ENCODE data around the gene CCDC152. TPM values are rescaled to one million over a fixed set of nuclear protein-coding genes. Genes with fewer than 3 reads are reported as not detected.

The CCDC152 gene
- total RNA-seq, 1 experiment from 2014 or later, result 11.2 TPM

DNA sequence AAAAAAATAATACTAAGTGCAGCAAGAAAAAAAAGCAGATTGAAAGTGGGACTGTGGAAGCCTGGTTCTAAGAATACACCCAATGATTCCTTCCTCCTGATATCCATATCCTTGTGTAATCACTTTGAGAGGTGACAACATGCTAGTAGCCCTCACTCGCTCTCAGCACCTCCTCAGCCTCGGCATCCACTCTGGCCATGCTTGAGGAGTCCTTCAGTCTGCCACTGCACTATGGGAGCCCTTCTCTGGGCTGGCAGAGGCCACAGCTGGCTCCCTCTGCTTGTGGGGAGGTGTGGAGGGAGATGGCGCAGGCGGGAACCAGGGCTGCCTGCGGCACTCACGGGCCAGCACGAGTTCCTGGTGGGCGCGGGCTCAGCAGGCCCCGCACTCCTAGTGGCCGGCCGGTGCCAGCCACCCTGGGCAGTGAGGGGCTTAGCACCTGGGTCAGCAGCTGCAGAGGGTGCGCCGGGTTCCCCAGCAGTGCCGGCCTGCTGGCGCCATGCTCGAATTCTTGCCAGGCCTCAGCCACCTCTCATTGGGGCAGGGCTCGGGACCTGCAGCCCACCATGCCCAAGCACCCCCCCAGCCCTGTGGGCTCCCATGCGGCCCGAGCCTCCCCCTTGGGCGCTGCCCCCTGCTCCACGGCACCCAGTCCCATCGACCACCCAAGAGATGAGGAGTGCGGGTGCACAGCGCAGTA, 79.6 kb downstream of the CCDC152 start:
- POLR2A ChIA-PET (ENCODE audit: low non-redundant PET), result interaction anchor here (0.6 kb wide), 1 partner anchor 389 kb away, joined by 3 read pairs; no protein-coding TSS in a partner anchor

DNA sequence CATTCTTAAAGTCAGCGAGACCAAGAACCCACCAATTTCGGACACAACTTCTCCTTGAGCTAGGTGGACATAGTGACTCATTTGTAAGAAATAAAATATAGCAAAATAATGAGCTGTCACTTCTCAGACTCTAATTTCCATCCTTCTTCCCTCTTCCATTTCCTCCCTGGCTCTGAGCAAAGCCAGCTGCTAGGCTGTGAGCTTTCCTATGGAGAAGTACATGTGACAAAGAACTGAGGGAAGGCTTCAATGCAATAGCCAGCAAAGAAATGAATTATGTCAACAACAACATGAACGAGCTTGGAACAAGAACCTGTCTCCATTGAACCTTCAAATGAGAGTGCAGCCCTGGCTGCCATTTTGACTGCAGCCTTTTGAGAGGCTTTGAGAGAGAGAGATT, 81.0 kb downstream of the CCDC152 start:
- H3K27ac ChIP-seq (ENCODE audit: low read depth, low read length, poor library complexity, severe bottlenecking), result no peak overlapping the region
- intact Hi-C loops (cut with micrococcal nuclease; ENCODE audit: unreplicated experiment), result no loop called here
- H3K4me3 ChIP-seq (ENCODE audit: low read depth, low read length, poor library complexity, severe bottlenecking), result no peak overlapping the region
- no peaks in the 10 kb centered on the region for H3K9me3 ChIP-seq (ENCODE audit: low read depth, low read length, poor library complexity, severe bottlenecking)
- no TSS peak for BruUV-seq (replicated peaks)
- POLR2A ChIA-PET (ENCODE audit: low non-redundant PET), result no interaction called here
- no peaks in the 10 kb centered on the region for H3K27me3 ChIP-seq (replicated peaks; ENCODE audit: insufficient read depth, low read depth, low read length, poor library complexity)
- DNase-seq (ENCODE audit: low spot score), result no peak
- no peaks in the 10 kb centered on the region for H3K36me3 ChIP-seq (ENCODE audit: insufficient read depth, low read length, poor library complexity, severe bottlenecking)
- no peaks in the 10 kb centered on the region for H3K4me1 ChIP-seq (ENCODE audit: insufficient read depth, low read length, poor library complexity, severe bottlenecking)
- TF ChIP-seq, protein P1, sequence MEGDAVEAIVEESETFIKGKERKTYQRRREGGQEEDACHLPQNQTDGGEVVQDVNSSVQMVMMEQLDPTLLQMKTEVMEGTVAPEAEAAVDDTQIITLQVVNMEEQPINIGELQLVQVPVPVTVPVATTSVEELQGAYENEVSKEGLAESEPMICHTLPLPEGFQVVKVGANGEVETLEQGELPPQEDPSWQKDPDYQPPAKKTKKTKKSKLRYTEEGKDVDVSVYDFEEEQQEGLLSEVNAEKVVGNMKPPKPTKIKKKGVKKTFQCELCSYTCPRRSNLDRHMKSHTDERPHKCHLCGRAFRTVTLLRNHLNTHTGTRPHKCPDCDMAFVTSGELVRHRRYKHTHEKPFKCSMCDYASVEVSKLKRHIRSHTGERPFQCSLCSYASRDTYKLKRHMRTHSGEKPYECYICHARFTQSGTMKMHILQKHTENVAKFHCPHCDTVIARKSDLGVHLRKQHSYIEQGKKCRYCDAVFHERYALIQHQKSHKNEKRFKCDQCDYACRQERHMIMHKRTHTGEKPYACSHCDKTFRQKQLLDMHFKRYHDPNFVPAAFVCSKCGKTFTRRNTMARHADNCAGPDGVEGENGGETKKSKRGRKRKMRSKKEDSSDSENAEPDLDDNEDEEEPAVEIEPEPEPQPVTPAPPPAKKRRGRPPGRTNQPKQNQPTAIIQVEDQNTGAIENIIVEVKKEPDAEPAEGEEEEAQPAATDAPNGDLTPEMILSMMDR (conservative IDR thresholded peaks at IDR 0.05; ENCODE audit: low read depth, low read length), result no peak
- no peak for TF ChIP-seq EZH2 (IDR thresholded peaks at IDR 0.05; ENCODE audit: borderline replicate concordance, low read depth, low read length, poor library complexity, severe bottlenecking)
- CTCF ChIA-PET, result no interaction called here

More for the DNA sequence above, 79.6 kb downstream of the CCDC152 start:
- intact Hi-C loops (cut with micrococcal nuclease; ENCODE audit: unreplicated experiment), result no loop called here
- Histone ChIP-seq H3K27ac (ENCODE audit: low read depth, low read length, poor library complexity, severe bottlenecking) (no peak overlapping the region), H3K36me3 (ENCODE audit: insufficient read depth, low read length, poor library complexity, severe bottlenecking) (no peaks in the 10 kb centered on the region), H3K9me3 (ENCODE audit: low read depth, low read length, poor library complexity, severe bottlenecking) (no peaks in the 10 kb centered on the region), H3K4me1 (ENCODE audit: insufficient read depth, low read length, poor library complexity, severe bottlenecking) (no peaks in the 10 kb centered on the region), H3K27me3 (replicated peaks; ENCODE audit: insufficient read depth, low read depth, low read length, poor library complexity) (no peaks in the 10 kb centered on the region), H3K4me3 (ENCODE audit: low read depth, low read length, poor library complexity, severe bottlenecking) (no peak overlapping the region)
- CTCF ChIA-PET, result no interaction called here
- DNase-seq (ENCODE audit: low spot score), result no peak
- no TSS peak for BruUV-seq (replicated peaks)
- TF ChIP-seq, protein P1 (conservative IDR thresholded peaks at IDR 0.05; ENCODE audit: low read depth, low read length), result no peak
- no peak for TF ChIP-seq EZH2 (IDR thresholded peaks at IDR 0.05; ENCODE audit: borderline replicate concordance, low read depth, low read length, poor library complexity, severe bottlenecking)

DNA sequence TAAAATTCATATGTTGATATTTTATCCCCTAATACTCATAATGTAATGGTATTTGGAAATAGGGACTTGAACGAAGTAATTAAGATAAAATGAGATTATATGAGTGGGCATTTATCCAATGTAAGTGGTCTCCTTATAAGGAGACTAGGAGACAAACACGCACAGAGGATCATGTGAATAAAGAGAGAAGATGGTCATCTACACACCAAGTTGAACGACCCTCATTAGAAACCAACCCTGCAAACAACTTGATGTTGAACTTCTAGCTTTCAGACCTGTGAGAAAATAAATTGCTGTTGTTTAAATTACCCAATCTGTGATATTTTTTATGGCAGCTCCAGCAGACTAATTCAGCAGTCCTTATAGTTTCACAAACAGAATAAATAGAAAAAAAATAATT, 82.6 kb downstream of the CCDC152 start:
- Histone ChIP-seq H3K4me1 (ENCODE audit: insufficient read depth, low read length, poor library complexity, severe bottlenecking) (no peaks in the 10 kb centered on the region), H3K9me3 (ENCODE audit: low read depth, low read length, poor library complexity, severe bottlenecking) (no peaks in the 10 kb centered on the region), H3K4me3 (ENCODE audit: low read depth, low read length, poor library complexity, severe bottlenecking) (no peak overlapping the region), H3K36me3 (ENCODE audit: insufficient read depth, low read length, poor library complexity, severe bottlenecking) (no peaks in the 10 kb centered on the region), H3K27me3 (replicated peaks; ENCODE audit: insufficient read depth, low read depth, low read length, poor library complexity) (no peaks in the 10 kb centered on the region), H3K27ac (ENCODE audit: low read depth, low read length, poor library complexity, severe bottlenecking) (no peak overlapping the region)
- CTCF ChIA-PET, result no interaction called here
- intact Hi-C loops (cut with micrococcal nuclease; ENCODE audit: unreplicated experiment), result no loop called here
- TF ChIP-seq, protein P1 (conservative IDR thresholded peaks at IDR 0.05; ENCODE audit: low read depth, low read length), result no peak
- no peak for TF ChIP-seq EZH2 (IDR thresholded peaks at IDR 0.05; ENCODE audit: borderline replicate concordance, low read depth, low read length, poor library complexity, severe bottlenecking)
- POLR2A ChIA-PET (ENCODE audit: low non-redundant PET), result no interaction called here
- no peak for DNase-seq (ENCODE audit: low spot score)
- no TSS peak for BruUV-seq (replicated peaks)

All from A673 (cell line).